GM18498 (cell line): Measurements from ENCODE around the gene PPP2R2D.
A peak's percentile ranks its signal among the peaks of the same experiment; 100 is the strongest.

Experiments used
- ATAC-seq: cut with Tn5 transposase; IDR thresholded peaks from one replicate; pipeline ENCODE4 v1.9.1; 2021; ENCODE audit warnings: mild to moderate bottlenecking, moderate library complexity; ENCODE audit not compliant: unreplicated experiment

PPP2R2D gene

DNA sequence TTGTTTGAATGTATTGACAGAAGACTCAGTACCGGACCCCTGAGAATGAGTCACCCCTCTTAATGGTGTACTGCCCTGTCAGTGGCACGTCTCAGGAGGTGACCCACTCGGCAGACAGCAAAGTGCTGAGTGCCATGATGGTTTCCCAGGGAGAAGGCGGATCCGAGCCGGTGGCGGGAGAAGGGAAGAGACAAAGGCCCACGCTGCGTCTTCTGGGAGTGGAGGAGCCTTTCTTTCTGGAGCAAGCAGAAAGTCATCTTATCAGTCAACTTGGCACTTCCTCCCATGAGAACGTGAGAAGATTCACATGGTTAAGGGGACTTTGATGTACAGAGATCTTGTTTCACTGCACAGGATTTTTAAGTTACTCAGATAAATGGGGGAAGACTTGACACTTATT is 14.6 kb upstream of the PPP2R2D start:
- no peak for ATAC-seq

DNA sequence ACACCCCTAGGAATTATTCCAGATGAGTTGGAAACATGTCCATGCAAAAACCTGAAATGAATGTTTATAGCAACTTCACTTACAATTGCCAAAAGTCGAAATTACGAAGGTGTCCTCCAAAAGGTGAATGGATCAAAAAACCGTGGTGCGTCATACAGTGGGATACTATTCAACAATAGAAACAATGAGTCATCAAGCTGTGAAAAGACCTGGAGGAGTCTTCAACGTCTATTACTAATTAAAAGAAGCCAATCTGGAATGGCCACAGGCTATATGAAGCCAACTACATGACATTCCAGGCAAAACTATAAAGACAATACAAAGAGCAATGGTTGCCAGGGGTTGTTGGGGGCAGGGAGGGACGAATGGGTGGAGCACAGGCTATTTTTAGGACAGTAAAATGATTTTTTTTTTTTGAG is 12.6 kb upstream of the PPP2R2D start:
- no peak for ATAC-seq

DNA sequence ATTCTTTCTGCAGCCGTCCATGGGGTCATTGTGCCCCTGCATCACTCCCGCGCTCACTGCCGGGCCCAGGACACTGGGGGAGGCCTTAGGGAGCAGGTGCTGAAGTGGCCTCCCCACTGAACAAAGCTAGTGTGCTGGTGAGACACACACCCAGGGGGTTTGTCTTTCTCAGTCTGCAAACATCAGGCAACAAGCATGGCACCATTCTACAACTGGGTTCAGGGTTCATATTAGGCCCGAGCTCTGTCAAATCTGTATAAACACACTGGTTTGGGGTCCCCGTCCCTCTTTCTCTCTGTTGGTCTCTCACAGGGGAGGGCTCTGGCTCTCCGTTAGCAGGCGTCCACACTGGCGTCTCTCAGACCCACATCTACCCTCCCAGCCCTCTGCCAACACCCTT is 11.1 kb upstream of the PPP2R2D start:
- no peak for ATAC-seq

DNA sequence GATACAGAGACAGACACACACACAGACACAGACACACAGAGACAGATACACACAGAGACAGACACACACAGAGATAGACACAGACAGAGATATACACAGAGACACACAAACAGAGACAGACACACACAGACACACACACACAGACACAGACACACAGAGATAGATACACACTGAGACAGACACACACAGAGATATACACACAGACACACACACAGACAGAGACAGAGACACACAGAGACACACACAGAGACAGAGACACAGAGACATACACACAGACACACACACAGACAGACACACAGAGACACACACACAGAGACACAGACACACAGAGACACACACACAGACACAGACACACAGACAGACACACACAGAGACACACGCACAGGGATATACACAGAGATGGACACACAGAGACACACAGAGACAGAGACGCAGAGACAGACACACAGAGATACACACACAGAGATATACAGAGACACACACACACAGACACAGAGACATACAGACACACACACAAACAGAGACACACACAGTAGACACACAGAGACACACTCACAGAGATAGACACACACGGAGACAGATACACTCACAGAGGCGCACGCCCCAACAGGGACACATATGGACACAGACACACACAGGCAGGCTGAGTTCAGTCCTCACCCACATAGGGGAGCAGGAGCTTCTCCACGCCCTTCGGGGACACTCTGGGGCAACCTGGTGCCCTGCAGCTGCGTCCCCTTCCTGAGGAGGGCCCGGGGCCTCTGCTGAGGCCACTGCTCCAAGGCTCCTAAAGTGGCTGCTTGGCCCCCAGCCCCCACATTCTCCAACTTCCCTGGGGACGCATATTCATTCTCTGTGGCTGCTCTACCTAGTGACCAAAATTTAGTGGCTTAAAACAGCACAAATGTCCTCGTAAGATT is 10.3 kb upstream of the PPP2R2D start:
- no peak for ATAC-seq

DNA sequence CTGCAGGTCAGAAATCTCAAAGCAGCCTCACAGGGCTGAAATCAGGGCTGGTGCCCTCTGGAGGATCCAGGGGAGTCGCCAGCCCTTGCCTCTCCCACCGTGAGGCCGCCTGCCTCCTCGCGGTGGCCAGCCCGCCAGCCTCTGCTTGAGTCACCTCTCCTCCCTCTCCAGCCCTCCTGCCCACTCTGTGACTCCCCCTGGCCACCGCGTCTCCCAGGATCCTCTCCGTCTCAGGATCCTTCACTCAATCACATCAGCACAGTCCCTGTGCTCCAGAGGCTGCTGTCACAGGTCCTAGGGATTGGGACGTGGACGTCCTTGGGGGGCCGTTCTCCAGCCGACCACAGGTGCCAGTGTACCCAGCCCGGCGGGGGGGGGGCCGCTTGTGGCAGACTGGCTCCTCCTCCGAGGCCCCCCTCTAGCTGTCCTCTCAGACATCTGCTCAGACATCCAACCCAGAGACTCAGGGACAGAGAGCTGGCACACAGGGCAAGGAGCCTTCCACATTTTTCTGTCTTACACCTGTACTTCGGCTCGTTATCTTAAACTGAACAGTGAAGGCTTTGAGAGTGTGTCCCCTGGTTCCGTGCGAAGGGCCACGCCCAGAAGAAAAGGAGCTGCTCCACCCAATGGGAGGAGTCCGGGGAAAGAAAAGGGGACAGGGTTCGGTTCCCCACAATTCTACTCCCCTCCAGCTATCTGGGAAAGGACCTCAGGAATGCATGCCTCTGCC is 9.4 kb upstream of the PPP2R2D start:
- no peak for ATAC-seq

DNA sequence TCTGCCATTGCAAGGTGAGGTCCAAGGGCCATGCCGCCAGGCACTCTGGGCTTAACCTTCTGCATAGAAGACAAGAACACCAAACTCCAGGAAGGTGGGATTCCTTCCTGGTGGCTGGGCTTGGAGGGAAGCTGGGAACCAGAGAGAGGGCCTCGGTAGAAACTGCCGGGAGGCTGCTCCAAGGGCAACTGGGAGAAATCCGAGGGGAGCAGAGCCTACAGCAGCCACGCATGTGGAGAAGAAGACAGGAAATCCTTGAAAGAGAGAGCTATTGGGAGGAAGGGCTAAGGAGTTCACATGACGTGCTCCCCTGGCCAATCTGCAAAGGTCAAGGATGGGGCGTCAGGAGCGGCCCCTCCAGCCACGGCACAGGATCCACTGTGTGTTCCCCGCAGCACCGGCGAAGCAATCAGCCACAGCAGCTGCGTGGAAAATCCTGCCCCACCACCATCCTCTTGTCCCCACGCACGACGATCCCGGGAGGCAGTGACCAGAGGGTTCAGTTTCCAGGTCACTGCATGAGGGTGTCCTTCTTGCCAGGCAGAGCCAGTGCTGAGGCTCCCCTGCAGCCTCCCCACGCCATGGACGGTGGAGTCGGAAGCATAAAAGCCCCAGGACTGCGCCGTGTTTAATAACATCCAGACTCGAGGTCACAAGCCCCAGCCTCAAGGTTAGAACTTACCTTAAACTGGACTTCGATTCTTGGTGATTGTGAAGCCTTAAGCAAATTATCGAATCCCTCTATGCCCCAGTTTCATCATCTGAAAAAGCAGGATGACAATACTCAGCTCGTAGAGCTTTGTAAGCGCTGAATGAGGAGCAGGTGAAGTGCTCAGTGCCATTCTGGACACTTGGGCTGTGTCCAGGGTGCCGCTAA is 8.6 kb upstream of the PPP2R2D start:
- ATAC-seq: no peak

DNA sequence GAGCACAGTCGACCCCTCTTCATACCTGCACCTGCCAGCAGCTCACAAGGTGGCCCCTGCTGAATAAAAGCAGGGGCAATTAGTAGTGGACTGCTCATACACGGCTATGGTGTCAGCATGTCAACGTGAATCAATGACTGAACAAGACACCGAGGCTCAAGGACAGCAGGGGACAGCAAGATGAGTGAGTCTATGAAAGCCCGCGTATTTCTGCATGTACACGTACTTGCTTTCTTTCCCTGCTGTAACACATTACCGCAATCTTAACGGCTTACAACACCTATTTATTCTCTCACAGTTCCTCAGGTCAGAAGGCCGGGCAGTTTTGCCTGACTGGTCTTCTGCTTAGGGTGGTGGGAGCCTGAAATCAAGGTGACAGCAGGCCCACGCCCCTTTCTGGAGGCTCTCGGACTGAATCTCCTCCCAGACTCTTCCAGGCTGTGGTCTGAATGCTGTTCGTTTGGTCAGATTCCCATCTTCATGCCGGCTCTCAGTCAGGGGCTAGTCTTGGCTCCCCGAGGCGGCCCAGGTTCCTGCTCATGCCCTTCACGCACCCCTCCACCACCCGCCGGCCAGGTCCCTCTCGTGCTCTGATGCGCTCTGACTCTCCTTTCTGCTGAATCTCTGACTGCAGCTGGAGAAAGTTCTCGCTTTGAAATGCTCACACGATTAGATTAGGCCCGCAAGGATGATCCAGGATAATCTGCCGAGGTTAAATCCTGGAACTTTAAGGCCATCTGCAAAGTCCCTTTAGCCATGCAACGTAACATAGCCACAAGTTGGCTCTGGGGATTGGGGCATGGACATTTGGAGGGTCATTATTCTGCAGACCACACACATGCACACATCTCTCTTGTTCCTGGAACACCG is 7.8 kb upstream of the PPP2R2D start:
- ATAC-seq: no peak

DNA sequence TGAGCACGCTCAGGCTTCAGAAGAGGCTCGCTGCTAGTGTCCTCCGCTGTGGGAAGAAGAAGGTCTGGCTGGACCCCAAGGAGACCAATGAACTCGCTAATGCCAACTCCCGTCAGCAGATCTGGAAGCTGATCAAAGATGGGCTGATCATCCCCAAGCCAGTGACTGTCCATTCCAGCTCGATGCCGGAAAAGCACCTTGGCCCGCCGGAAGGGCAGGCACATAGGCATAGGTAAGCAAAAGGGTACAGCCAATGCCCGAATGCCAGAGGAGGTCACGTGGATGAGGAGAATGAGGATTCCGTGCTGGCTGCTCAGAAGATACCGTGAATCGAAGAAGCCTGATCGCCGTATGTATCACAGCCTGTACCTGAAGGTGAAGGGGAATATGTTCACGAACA is 5.7 kb upstream of the PPP2R2D start:
- ATAC-seq: no peak

DNA sequence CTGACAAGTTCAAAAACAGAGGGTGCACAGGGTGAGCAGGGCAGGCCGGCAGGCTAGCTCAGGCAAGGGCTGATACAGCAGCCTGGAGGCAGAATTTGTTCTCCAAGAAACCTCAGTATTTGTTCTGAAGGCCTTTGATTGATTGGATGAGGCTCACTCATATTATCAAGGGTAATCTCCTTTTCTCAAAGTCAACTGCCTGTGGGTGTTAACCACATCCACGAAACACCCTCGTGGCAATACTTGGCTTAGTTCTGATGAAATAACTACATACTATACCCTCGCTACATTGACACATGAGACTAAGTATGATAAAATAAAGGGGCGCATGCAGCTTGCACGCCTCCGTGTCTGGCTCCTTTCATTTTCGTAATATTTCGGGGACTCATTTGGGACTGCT is 4.4 kb upstream of the PPP2R2D start:
- ATAC-seq: no peak

DNA sequence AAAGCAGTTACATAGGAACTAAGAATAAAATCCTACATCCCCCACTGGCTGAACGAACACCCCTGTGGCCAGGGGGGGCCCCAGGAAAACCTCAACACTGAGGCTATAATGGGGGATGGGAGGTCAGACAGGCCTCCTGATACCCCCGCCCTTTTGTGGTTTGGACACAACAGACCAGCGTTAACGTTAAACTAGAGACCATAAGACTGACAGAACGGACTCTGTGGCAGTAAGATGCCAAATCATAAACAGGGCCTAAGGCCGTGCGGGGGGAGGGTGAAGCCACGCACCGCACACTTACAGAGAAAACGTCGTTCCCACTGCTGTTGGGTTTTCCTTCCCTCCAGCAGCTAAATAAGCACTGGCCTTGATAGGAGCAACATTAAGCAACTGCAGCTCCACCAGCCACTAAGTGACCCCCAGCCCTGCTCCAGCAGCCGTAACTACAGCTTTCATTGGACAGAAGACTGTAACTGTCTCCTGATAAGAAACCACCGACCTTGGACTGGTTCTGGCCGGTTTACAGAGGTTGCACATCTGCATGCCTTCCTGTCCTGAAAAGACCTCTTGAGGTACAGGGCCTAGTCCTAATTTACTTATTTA is 3.4 kb upstream of the PPP2R2D start:
- ATAC-seq: no peak

DNA sequence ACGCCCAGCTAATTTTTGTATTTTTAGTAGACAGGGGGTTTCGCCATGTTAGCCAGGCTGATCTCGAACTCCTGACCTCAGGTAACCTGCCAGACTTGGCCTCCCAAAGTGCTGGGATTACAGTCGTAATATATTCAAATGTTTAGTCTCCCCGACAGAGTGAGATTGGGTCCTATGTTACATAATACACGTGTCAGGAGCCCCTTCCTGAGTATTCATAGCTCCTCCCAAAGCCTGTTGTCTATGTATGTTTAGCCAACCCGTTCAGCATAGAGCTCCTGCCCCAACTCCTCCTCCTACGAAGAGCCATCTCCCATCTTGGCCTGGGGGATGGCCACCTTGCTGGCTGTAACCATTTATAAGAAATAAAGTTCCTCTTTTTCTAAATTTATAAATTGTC is 2.7 kb upstream of the PPP2R2D start:
- no peak for ATAC-seq

DNA sequence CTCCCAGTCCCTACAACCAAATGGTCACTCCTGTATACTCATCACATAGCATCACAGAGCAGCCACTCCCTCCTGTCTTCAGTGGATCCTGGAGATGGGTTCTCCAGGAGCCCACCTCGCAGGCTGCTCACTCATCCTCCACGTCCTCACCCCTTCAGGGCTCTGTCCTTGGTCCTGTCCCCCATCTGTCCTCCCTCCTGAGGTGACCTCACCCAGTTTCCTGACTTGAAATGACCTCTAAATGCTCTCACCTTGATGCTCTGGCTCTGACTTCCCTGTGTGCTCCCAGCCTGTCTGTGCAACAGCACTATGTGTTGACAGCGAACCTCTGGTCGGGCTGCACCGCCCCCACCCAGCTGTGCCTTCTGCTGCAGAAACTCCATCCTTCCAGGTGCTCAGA is 2.1 kb upstream of the PPP2R2D start:
- ATAC-seq: no peak

DNA sequence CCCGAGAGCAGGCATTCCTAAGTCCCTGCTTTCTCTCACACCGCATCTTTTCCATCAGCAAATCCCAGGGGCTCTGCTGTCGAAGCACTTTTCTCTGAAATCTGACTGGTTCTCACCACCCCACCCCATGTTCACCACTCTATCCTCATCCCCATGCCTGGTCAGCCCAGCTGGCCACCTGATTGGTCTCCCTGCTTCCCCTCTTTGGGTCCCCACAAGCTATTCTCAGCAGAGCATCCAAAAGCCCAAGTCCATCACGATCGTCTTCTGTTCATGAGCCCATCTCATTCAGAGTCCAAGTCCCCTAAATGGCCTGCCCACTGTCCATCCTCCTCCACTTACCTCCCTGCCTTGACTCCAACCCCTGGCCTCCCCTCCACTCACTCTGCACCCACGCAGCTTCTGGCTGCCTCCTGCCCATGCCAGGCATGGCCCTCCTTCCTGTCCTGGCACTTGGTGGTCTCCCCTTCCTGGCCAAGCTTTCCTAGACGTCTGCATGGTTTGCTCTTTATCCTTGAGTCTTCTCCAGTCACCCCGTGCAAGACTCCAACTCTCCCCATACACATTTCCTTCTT is 1.6 kb upstream of the PPP2R2D start:
- no peak for ATAC-seq

DNA sequence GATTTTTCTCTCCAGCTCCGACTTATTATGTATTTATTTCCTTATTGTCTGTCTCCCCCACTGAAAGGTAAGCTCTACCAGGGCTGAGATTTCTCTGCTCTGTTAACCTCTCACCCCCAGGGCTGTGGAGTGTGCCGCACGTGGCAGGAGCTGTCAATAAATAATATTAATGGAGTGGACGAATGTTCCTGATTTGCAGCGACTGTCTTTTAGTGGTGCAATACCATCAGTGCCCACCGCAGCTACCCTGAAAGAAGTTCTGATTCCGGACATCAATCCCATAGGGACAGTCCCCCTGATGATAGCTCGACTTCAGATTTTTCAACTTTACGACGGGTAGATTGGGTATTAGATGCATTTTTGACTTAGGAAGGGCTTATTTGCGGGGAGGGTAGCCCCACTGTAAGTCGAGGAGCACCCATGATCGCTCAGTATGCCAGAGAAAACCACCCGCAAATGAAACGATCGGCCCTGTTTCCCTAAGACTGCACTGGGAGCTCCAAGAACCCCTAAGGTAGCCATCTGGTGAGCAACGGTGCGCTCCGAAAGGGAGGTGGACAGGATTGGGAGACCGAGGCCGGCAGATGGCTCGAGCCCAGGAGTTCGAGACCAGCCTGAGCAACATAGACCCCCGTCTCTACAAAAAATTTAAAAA is 986 bp upstream of the PPP2R2D start:
- no peak for ATAC-seq

DNA sequence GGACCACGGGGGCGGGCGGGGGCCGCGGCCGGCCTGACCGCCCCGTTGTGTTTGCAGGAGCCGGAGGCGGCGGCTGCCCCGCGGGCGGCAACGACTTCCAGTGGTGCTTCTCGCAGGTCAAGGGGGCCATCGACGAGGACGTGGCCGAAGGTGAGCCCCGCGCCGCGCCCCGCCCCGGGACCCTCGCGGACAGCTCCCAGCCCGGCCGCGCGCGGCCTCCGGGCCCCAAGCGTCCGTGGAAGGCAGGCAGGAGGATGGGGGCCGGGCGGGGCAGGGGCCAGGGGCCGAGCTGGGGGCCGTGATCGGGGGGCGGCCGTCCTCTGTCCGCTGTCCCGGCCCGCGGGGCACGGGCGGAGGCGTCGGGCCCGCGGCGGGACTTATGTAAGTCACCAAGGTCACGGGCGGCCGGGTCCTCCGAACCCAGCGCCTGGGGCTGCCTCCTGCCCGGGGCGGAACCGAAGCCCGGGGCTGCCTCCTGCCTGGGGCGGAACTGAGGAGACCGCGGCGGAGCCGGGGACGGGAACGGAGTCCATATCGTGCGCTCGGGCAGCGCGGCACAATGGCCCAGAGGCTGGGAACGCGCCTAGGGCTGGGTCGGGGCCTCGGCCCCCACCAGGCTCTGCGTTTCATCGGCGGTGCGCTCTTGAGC is 497 bp downstream of the PPP2R2D start:
- ATAC-seq: peak; percentile 32

DNA sequence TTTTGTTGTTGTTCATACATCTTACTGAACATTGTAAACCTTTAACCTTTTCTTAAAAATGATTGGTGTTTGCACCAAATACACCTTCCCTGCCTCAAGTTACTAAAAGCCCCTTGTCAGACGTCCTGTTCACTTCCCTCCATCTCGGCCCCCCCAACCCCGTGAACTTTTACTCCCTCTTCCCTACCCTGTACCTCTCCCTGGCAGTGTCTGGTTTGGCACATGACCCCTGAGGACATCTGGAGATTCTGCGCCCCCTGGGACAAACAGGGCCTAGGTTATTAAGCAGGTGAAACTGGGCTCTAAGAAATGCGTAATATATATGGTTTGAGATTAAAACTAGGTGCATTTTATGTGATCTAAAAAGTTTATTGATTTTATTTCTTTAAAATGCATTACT is 1.4 kb downstream of the PPP2R2D start:
- no peak for ATAC-seq

DNA sequence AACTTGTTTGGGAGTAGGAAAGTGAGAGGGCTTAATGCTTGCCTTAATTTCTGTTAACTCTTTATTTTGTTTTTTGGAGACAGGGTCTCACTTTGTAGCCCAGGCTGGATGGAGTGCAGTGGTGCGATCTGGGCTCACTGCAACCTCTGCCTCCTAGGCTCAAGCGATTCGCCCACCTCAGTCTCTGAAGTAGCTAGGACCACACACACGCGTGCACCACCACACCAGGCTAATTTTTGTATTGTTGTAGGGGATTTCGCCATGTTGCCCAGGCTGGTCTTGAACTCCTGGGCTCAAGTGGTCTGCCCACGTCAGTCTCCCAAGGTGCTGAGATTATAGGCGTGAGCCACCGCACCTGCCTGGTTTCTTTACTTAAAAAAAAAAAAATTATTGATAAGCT is 1.9 kb downstream of the PPP2R2D start:
- no peak for ATAC-seq

DNA sequence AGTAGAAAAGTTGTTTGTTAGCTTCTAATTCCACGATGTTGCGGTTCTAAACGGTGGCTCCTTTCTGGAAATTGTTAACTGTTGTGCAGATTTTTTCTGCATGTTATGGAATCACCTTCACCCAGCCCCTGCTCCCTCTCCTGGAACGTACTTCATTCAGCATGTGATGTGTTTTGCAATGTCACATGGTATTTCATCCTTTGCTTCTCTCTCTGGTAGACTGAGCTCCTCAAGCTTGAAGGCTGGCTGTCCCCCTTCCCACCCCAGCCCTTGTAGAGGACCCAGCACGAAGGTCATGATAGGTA is 4.4 kb downstream of the PPP2R2D start:
- ATAC-seq: no peak
